Upper lobe of right lung (tissue), 1 donor: ENCODE data around the gene PRR4. TPM values are rescaled to one million over a fixed set of nuclear protein-coding genes. Genes with fewer than 3 reads are reported as not detected.

Experiments used
- ATAC-seq: fragments of 200-7000 bp; cut with Tn5 transposase; one replicate; pipeline ENCODE4 v1.9.1; 2020; ENCODE audit warnings: mild to moderate bottlenecking, moderate library complexity
- DNase-seq: peaks from one replicate; pipeline ENCODE4 v3.0.0-alpha.2; 2020
- H3K27ac ChIP-seq: fragments of 200-600 bp; one replicate; pipeline ENCODE4 v1.8.0; 2022
- H3K27me3 ChIP-seq: fragments of 200-600 bp; one replicate; pipeline ENCODE4 v1.8.0; 2022; ENCODE audit warnings: mild to moderate bottlenecking
- H3K36me3 ChIP-seq: fragments of 200-600 bp; one replicate; pipeline ENCODE4 v1.8.0; 2022
- H3K4me1 ChIP-seq: fragments of 200-600 bp; one replicate; pipeline ENCODE4 v1.8.0; 2022
- H3K4me3 ChIP-seq: fragments of 200-600 bp; one replicate; pipeline ENCODE4 v1.8.0; 2022; ENCODE audit warnings: mild to moderate bottlenecking
- H3K9me3 ChIP-seq: fragments of 200-600 bp; one replicate; pipeline ENCODE4 v1.8.0; 2022
- CTCF ChIP-seq: fragments of 200-600 bp; IDR thresholded peaks from one replicate; pipeline ENCODE4 v1.8.0; 2022; ENCODE audit warnings: antibody characterized with exemption
- intact Hi-C: fragments of 100-400 bp; cut with DNase I; formaldehyde crosslinking; loops from one replicate; pipeline ENCODE4 v1.11.0; 2022
- total RNA-seq: library from RNA; stranded (reverse); fragmentation: NEBNext Ultra II Directional; extraction: Animal tissue kit (Norgen Biotek cat#: 25700); gene quantifications from one replicate; pipeline ENCODE4 v1.2.1, GENCODE V29; 2021
- donor health status: DM: no; HTN: yes; CAD: no; lungs with severe emphysema.

The PRR4 gene
- total RNA-seq, 1 donor from 2014 or later = 1.7 TPM

- intact Hi-C loops = no loop called here
- Histone ChIP-seq H3K27me3 (no peaks in the 10 kb centered on the region), H3K27ac (no peak overlapping the region), H3K4me1 (no peaks in the 10 kb centered on the region), H3K4me3 (no peak overlapping the region), H3K36me3 (no peaks in the 10 kb centered on the region), H3K9me3 (no peaks in the 10 kb centered on the region)
- DNase-seq = no peak
- no peak for TF ChIP-seq CTCF
- ATAC-seq = no peak
Observed at GRCh38 chr12:10801741-10802140, 47.5 kb downstream of the PRR4 start.

Other genes with a start within 250 kb of the PRR4 start
- gene MAGOHB, start 235.9 kb downstream of the PRR4 start, total RNA-seq = 21.3 TPM
- 0.93 TPM for gene STYK1, start 175.4 kb downstream of the PRR4 start, total RNA-seq
- 292 TPM for gene YBX3, start 126.2 kb downstream of the PRR4 start, total RNA-seq
- not detected for gene TAS2R7, start 46.8 kb downstream of the PRR4 start, total RNA-seq
- gene TAS2R8, start 42.2 kb downstream of the PRR4 start, total RNA-seq = not detected
- gene TAS2R9, start 39.3 kb downstream of the PRR4 start, total RNA-seq = not detected
- gene TAS2R10, start 23.1 kb downstream of the PRR4 start, total RNA-seq = not detected
- gene PRH1, start 34.8 kb upstream of the PRR4 start, total RNA-seq = 7.8 TPM
- gene TAS2R13, start 60.1 kb upstream of the PRR4 start, total RNA-seq = 1.3 TPM
- gene PRH2, start 79.8 kb upstream of the PRR4 start, total RNA-seq = not detected
- 2.5 TPM for gene TAS2R14, start 89.8 kb upstream of the PRR4 start, total RNA-seq
- 0.55 TPM for gene TAS2R50, start 137.4 kb upstream of the PRR4 start, total RNA-seq
- gene TAS2R20, start 148.8 kb upstream of the PRR4 start, total RNA-seq = 1.2 TPM
- gene TAS2R19, start 173.1 kb upstream of the PRR4 start, total RNA-seq = 3.2 TPM
- 3.0 TPM for gene TAS2R31, start 181.9 kb upstream of the PRR4 start, total RNA-seq
- 1.3 TPM for gene TAS2R46, start 212.8 kb upstream of the PRR4 start, total RNA-seq
- not detected for gene TAS2R43, start 242.8 kb upstream of the PRR4 start, total RNA-seq